GM19035 (cell line): Measurements from ENCODE around the gene PTPN14.

ENCODE experiments used
- ATAC-seq: cut with Tn5 transposase; IDR thresholded peaks from one replicate; pipeline ENCODE4 v1.9.1; 2021; ENCODE audit not compliant: unreplicated experiment

The PTPN14 gene

GRCh38 chr1:214569357-214570004 is 18.1 kb upstream of the PTPN14 start:
- no peak for ATAC-seq

GRCh38 chr1:214568328-214568727 is 16.9 kb upstream of the PTPN14 start:
- ATAC-seq: no peak

GRCh38 chr1:214567481-214567980 is 16.1 kb upstream of the PTPN14 start:
- ATAC-seq: no peak

GRCh38 chr1:214566158-214567104 is 15.0 kb upstream of the PTPN14 start:
- ATAC-seq: no peak

GRCh38 chr1:214565310-214565709 is 13.9 kb upstream of the PTPN14 start:
- no peak for ATAC-seq

- ATAC-seq: no peak
Observed at GRCh38 chr1:214563881-214564280, 12.5 kb upstream of the PTPN14 start.

- ATAC-seq: no peak
Observed at GRCh38 chr1:214557952-214558735, 6.7 kb upstream of the PTPN14 start.

GRCh38 chr1:214553142-214553710 is 1.8 kb upstream of the PTPN14 start:
- ATAC-seq: no peak

- ATAC-seq: no peak
Observed at GRCh38 chr1:214552174-214552608, 789 bp upstream of the PTPN14 start.

- no peak for ATAC-seq
Observed at GRCh38 chr1:214550857-214551435, 456 bp downstream of the PTPN14 start.

GRCh38 chr1:214550013-214550856 is 1.2 kb downstream of the PTPN14 start:
- no peak for ATAC-seq

GRCh38 chr1:214549604-214550003 is 1.8 kb downstream of the PTPN14 start:
- ATAC-seq: no peak

GRCh38 chr1:214548988-214549387 is 2.4 kb downstream of the PTPN14 start:
- ATAC-seq: no peak

GRCh38 chr1:214548271-214548670 is 3.1 kb downstream of the PTPN14 start:
- ATAC-seq: no peak

- no peak for ATAC-seq
Observed at GRCh38 chr1:214547747-214548146, 3.7 kb downstream of the PTPN14 start.

- ATAC-seq: no peak
Observed at GRCh38 chr1:214546886-214547641, 4.3 kb downstream of the PTPN14 start.

GRCh38 chr1:214546084-214546483 is 5.3 kb downstream of the PTPN14 start:
- ATAC-seq: no peak

GRCh38 chr1:214545293-214545692 is 6.1 kb downstream of the PTPN14 start:
- ATAC-seq: no peak

- ATAC-seq: no peak
Observed at GRCh38 chr1:214544791-214545190, 6.6 kb downstream of the PTPN14 start.
